GM18870 (cell line): Measurements from ENCODE around the gene FAM229A.
A peak's percentile ranks its signal among the peaks of the same experiment; 100 is the strongest.

Source experiments
- ATAC-seq: cut with Tn5 transposase; IDR thresholded peaks from one replicate; pipeline ENCODE4 v1.9.1; 2021; ENCODE audit warnings: moderate library complexity; ENCODE audit not compliant: unreplicated experiment

Gene FAM229A

DNA sequence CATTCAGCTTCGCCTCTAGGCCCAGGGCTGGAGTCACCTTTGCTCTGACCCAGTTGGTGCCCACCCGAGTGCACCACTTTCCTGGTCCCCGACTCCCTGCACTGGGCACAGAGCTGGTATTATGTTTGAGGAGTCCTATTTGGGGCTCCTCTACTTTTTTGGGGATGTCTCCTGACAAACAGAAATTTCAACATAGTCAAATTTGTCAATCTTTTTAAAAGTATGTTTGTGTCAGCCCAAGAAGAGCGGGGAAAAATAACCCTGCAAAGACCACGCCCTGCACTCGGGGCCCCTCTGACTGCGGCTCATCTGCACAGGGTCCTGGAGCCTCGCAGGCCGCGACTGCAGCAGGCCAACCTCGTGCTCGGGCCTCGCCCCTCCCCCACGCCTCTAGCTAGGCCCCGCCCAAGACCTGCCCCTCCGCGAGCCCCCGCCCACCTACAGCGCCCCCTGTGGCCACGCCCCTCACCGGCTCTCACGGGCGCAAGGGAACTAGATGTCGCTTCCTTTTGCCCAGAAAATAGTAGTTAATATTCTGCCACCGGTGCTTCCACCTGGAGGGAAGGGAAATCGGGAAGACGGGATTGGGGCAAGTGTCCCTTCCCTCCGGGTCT, 11.4 kb downstream of the FAM229A start:
- ATAC-seq = peak; percentile 21

DNA sequence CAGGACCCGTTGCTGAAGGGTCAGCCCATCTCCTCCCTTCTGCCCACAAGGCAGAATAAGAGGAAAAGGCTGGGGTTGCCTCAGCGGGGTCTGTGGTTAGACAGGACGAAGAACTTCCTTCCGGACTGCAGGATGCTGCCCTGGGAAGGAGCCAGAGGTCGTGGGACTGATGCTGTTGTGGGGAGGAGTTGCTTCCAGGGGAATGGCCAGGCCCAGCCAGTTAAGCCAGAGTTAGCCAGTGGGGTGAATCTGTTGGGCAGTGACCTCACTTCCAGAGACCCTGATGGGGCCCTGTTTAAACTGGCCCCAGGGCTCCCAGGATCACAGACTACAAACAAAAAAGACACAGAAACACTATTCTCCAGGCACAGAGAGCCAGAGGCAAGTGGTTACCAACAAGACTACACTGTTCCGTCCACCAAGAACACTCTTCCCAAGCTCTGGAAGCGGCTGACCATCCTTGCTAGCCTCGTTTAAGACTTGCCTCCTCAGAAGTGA, 13.0 kb downstream of the FAM229A start:
- ATAC-seq = no peak

DNA sequence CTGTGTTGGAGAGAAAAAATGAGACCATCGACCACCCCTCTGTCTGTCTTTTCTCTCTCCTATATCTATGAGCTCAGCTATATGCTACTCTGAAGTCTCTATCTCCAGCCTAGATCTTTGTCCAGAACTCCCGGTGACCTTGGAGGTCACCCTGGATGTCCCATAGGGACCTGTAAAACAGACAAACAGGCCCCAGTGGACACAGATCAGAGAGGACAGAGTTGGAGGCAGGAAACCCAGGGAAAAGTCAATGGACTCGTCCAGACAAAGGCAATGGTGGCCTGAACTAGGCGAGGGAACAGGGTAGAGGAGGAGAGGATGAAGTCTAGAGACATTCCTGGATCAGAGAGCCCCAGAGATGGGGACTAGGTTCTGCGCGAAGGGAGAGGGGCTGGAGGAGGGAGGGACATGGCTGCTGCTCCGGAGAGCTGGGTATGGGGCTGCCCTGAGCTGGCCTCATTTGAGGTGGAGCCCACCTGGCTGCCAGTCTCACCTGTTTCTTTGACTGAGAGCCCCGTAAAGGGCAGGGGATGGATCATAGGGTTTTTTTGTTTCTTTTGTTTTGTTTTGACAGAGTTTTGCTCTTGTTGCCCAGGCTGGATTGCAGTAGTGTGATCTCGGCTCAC, 15.6 kb downstream of the FAM229A start:
- ATAC-seq = no peak

DNA sequence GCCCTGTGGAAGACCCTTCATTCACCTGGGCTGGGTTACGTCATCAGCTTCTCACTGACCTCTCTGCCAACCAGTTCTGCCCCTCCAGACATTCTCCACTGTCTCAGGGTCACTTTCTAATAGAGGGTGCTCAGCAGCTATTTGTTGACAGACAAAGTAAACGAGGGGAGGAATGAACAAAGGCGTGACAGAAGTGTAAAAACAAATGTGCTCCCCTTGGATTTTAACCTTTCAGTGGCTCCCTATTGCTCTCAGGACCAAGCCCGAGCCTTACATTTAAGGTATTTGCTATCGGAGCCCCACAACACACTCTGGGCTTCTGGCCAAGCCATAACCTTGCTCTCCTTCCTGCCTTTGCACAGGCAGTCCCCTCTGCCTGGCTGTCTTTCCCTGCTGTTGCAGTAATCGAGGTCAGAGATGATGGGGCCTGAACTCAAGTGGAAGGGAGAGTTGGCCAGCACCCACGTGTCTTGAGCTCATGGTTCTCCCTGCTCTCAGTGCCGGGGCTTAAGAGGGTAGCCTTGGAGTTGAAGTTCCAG, 16.9 kb downstream of the FAM229A start:
- no peak for ATAC-seq

DNA sequence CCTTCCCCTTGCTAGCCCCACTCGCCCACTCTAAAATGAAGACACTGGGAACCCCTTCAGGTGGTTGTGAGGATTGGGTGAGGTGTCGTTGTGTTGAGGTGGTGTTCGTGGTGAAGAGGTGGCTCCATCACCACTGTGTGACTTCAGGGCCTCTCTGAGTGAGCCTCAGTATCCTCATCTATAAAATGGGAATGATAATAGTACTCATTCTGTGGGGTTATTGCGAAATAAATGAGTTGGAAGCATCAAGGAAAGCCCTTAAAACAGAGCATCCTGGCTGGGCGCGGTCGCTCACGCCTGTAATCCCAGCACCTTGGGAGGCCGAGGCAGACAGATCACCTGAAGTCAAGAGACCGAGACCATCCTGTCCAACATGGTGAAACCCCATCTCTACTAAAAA, 19.6 kb downstream of the FAM229A start:
- ATAC-seq = no peak

DNA sequence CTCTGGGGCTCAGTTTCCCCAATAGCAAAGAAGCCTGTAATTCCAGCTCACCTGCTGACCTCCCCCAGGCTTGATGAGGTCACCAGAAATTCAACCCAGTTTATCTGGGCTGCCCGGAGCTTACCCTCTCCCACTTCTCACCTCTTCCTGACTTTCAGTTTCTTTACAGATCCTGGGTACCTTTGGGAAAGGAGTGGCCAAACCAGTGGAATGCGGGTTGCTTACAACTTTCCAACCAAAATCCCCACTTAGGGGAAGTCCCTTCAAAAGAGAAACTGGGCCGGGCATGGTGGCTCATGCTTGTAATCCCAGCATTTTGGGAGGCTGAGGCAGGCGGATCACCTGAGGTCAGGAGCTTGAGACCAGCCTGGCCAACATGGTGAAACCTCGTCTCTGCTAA, 20.3 kb downstream of the FAM229A start:
- ATAC-seq = no peak

DNA sequence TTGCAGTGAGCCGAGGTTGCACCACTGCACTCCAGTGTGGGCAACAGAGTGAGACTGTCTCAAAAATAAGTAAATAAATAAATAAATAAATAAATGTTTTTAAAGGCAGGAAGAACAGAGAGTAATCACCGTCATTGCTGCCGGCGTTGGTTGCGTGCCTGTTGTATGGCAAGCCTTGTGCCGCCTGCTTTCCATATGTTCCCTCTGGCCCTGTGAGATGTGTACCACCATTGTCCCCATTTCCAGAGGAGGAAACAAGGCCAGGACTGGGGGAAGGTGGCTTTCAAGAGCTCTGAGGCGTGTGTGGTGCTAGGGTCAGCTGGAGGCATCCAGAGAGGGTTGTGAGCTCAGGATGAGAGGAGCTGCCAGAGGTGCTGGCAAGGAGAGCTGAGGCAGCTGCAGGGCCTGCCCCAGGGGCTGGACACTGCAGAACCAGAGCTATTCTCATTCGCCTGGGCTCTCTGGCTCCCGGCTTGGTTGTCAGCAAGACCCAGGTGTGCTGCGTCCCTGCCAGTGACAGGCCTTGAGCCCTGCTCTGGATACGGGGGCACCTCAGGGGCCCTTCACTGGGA, 21.0 kb downstream of the FAM229A start:
- ATAC-seq = no peak

DNA sequence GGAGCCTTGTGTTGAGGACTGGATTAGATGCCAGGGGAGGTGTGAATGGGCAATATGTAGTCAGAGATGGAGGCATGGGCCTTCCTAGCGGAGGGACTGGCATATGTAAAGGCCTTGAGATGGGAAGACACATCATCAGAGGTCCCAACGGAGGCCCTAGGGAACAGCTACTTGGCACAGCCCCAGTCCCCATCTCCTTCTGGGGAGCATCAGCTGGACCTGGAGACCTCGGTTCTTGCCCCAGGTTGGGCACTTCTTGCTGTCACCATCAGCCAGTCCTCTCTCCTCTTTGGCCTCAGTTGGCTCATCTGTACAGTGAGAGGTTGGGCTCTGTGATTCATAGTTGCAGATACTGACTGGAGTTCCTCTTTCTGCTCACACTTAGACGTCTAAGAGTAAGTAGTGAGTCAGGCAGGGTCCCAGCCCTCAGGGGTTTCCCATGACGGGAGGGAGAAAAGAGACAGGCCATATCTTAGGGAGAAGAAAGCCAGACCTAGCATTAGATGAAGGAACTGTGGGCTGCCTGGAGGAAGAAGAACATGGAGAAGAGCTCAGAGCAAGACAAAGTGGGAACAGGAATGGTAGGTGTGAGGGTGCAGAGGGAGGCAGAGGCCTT, 22.8 kb downstream of the FAM229A start:
- no peak for ATAC-seq

DNA sequence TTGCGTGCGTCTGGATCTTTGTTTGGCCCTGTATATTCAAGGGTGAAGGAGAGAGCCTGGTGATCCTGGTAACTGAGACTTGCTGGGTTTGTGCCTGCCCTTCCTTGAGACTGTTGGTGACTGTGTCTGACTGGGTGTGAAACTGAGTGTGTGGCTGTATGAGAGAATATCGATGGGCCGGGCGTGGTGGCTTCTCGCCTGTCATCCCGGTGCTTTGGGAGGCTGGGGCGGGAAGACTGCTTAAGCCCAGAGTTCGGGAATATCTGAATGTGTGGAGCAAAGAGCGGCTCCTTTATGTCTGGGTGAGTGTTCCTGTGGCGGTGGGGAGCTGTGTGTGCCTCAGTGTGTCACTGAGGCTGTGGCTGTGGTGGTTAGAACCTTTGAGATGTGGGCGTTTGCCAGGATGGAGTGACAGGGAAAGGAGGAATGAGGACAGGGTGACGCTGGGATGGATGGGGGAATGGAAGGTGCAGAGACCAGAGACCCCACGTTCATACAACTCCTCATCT, 23.6 kb downstream of the FAM229A start:
- no peak for ATAC-seq

DNA sequence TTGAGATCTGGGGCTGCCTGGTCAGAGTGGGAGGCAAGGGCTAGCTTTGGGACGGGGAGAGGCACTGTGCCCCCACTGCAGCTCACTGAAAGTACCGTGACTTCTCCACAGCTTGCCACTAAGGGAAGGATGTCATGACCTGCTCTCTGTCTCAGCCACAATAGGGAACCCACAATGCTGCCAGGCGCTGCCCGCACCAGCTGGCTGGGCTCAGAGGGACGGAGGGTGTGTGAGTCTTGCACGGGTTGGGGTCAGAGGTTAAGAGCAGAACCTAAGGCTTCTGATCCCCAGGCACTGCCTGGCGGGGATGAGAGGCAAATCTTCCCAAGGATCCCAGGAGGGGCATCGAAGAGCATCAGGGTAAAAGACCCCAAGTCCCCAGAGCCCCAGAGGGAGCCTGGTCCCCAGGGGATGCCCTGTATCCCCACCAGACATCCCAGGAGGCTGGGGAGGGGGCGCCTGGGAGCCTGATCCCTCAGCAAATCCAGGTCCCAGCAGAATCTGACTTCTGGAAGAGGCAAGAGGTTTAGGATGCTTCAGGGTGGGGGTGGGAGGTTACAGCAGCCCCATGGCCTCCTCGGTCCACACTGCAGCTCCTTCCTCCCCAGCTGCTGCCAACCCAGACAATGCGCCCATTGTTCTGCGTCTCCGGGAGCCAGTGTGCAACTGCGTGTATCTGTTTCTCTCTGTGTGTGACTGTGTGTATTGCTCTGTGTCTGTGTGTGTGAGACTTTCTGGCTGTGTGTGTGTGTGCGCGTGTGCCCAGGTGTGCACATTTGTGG, 24.2 kb downstream of the FAM229A start:
- no peak for ATAC-seq

DNA sequence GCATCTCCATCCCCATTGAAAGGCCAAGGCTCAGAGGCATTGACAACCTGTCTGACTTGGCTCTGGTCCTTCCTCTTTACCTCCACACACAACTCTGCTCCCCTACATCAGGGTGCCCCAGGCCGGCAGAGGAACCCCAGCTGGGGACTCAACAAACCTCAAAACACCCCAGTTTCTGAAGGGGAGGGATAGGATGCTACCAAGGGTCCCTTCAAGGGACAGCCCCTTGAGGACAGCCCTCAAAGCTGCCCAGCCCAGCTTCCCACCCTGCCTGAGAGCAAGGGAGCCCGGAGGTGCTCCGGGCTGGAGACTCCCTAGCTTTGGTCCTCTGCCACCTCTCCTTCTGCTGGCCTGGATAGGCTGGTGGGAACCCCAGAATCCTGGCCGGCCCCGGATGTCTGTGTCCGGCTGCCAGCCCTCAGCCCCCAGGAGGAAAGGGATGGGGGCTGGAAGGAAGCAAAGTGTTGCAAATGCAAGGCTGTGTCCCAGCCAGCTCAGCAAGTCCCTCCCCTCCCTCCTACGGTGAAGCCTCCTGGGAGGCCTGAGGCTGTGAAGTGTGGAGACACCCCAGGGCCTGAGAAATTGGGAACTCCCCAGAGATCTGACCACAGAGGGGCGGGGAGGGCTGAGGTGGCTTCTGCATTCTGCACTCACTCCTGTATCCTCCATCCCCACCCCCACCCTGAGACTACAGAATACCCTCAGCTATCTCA, 25.2 kb downstream of the FAM229A start:
- ATAC-seq = no peak

DNA sequence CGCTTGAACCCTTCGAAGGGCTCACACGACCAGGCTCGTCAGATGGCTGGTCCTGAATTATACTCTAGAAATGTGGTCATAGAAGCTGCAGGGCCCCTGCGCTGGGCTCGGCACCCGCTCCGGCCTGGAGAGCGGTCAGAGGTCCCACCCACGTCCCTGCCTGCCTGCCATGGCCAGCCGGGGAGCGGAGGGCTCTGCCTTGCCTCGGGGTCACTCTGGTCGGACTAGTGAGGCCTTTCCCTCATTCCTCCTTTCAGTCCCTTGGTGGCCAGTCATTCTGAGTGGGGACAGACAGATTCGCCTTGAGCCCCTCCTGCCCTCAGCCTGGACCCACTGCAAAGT, 25.7 kb downstream of the FAM229A start:
- ATAC-seq = no peak

DNA sequence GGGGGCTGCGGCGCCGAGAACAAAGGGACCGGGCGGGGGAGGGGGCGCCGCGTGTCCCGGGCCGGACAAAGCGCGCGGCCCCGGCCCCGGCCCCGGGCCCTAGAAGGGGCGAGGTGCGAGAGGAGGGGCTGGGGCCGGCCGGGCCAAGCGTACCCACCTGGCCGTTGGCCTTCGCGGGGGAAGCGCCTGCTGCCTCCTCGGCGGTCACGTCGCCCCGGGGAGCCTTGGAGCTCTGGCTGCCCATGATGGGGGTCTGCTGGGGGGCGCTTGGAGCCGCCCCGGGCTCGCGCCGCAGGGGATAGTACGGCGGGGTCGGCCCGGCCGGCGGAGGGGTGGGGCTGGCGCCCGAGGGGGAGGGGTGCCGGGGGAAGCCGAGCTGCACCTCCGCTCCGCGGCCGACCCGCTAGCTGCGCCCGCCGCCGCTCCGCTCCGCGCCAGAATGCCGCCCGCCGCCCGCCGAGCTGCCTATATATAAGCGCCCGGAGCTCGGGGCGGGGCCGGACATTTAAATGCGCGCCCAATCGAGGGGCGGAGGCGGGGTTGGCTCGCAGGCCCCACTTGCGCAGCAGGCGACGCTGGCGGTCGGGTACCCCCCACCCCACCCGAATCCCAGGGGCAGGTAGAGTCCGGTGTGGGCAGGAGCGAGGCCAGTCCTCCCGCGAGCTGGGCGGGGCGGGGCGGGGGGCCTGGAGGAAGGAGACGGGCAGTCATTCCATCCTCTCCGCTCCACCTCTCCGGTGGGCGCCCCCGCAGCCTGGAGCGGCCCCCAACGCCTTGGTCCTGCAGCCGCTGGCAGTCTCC, 26.3 kb downstream of the FAM229A start, which contains the start of gene MARCKSL1:
Gene MARCKSL1, minus strand, starts transcription at position 444 of the 801 bp plus-strand sequence. Its CDS starts 200 bp downstream, at position 244.
- ATAC-seq = no peak

DNA sequence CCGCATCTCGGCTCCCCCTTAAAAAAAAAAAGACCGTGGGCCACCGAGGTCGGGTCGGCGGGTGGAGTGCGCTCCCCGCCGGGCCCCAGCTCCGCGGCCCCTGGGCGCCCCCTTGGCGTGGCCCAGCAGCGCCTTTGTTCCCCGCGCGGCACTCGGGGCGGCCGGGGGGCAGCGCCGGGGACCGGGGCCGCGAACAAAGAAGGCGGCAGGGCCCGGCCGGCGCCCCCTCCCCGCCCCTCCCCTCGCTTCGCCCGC, 26.8 kb downstream of the FAM229A start:
- no peak for ATAC-seq

DNA sequence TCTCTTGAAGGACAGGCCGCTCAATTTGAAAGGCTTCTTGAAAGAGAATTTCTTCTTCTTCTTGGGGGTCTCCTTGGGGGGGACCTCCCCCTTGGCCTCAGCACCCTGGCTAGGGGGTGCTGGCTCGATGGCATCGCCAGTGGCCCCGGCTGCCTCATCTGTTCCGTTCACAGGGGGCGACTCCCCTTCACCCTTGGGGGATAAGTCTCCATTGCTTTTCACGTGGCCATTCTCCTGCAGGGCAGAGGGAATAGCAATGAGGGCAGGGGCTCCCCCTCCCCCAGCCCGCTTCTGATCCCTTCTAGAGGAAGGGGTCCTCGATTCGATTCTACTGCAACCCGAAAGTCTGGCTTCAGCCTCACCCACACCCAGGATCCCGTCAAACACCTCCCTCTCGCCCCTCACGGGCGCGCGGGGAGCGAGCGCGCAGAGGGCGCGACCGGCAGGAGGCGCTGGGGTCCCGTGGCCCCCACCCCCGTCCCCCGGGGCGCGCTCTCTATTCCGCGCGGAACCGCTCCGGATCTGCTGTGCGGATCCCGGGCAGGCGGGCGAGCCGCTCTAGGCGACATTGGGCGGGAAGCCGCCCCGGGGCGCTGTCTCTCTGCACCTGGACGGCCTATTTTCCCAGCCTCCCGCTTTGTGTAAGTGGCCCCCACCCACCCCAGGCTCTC, 27.3 kb downstream of the FAM229A start:
- ATAC-seq = no peak

DNA sequence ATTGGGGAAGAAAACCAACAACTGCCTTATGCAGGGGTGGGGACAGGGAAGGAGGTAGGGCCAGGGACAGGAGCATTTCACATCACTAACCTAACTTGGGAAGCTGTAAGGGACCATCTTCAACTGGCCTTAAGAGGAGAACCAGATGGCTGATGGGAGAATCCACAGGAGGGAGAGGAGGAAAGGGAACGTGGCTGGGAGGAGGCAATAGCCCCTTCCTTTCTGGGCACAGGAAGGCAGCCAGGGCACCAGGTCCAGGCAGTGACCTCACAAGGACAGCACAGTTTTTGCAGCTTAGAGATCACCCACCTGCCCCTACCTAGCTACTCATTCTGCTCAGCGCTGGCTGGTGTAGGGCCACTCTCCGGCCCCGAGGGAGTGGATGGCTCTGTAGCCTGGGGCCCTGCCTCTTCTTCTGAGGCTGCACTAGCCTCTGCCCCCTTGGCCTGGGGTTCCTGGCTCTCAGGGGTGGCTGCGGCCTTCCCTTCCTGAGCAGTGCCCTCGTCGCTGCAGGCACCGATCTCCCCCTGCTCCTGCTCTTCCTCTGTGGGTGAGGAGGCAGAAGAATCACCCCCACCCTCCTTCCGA, 27.9 kb downstream of the FAM229A start:
- no peak for ATAC-seq

DNA sequence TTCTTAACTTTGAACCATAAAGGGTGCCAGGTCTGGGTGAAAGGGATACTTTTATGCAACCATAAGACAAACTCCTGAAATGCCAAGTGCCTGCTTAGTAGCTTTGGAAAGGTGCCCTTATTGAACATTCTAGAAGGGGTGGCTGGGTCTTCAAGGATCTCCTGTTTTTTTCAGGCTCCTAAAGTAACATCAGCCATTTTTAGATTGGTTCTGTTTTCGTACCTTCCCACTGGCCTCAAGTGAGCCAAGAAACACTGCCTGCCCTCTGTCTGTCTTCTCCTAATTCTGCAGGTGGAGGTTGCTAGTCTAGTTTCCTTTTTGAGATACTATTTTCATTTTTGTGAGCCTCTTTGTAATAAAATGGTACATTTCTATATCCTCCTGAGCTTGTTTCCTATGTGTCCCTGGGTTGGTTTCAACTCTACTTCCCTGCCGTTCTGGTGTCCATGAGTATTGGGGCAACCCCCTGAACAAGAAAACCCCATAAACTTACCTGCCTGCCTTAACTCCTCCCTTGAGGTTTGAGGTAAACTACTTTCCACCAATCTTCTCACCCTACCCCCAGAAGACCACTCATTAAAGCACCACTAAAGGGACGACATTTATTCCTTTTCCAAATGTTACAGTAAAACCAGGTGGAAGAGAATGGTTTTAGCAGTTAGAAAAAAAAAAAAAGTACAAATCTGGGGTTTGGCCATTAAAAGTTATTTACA, 28.9 kb downstream of the FAM229A start:
- no peak for ATAC-seq
